Peyer's patch (tissue), 4 donors: ENCODE results near the gene FBRSL1.

Experiments
- CTCF ChIP-seq, 6 experiments: fragments of 450-650 bp in 4 of 6; fragments of 200-600 bp in 2 of 6; sonication (generic) in 1 of 6; IDR thresholded peaks; one replicate each; pipeline ENCODE4 v1.5.1; 2017 to 2019; ENCODE audit warnings: antibody characterized with exemption in 6 of 6, mild to moderate bottlenecking in 3 of 6, moderate library complexity in 1 of 6
- POLR2A ChIP-seq, 2 donors: fragments of 450-650 bp; IDR thresholded peaks; one replicate each; pipeline ENCODE4 v1.5.1; 2017; ENCODE audit warnings: antibody characterized with exemption in 2 of 2, mild to moderate bottlenecking in 2 of 2, moderate library complexity in 2 of 2

- TF ChIP-seq CTCF (IDR thresholded peaks at IDR 0.05) (no peak), POLR2A (IDR thresholded peaks at IDR 0.05) (no peak)
Observed at GRCh38 chr12:132489078-132489601, 811 bp upstream of the FBRSL1 start.
